ENCODE measurements around the gene SHISA5. TPM values are rescaled to one million over a fixed set of nuclear protein-coding genes. Genes with fewer than 3 reads are reported as not detected.

SHISA5 gene
- total RNA-seq, 1 experiment from 2014 or later = 174 TPM

DNA sequence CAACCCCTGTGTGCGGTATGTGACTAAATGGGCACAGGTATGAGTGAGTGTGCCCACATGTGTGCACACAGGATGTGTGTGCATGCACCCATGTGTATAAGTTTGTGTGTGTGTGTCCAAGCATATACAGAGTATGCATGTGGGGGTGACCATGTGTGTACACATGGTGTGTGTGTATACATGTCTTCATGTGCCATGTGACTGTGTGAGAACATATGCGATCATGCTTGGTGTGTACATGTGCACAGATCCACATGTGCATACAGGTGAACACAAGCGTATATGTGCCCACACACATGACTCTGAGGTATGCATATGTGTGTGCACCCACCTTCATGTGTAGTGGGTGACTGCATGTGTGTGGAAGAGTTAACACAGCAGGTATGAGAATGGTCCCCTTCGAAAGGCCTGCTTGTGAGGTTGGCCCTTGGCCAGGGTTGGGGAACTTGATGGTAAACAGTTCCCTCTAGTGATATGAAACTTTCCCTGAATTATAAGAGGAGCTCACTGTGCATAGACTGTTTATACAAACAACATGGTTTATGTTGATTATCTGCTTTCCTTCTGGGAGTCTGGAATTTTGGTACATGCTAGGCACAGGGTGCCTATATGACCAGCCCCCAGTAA, 42.3 kb upstream of the SHISA5 start:
- Histone ChIP-seq H3K4me1 (ENCODE audit: insufficient read depth, low read length) (no peaks in the 10 kb centered on the region), H3K27ac (ENCODE audit: insufficient read length, low read depth, low read length) (no peak overlapping the region), H2AK5ac (ENCODE audit: insufficient read length, low read length) (no peak overlapping the region), H3K27me3 (ENCODE audit: insufficient read depth, low read length) (no peaks in the 10 kb centered on the region), H3K4ac (ENCODE audit: low read depth, low read length) (no peak overlapping the region), H3K56ac (ENCODE audit: insufficient read length, low read depth, low read length) (no peak overlapping the region), H3T11ph (ENCODE audit: low read length) (no peak overlapping the region), H3K23ac (ENCODE audit: insufficient read length, low read depth, low read length) (no peak overlapping the region), H4K20me1 (ENCODE audit: control insufficient read depth, insufficient read depth, insufficient read length) (no peaks in the 10 kb centered on the region), H3K79me2 (ENCODE audit: insufficient read depth, low read length) (no peaks in the 10 kb centered on the region), H2BK5ac (ENCODE audit: insufficient read length, low read length) (no peak overlapping the region), H3K23me2 (ENCODE audit: insufficient read length, low read depth, low read length, poor library complexity, severe bottlenecking) (no peaks in the 10 kb centered on the region), H3K9ac (ENCODE audit: extremely low read depth, insufficient read length, low read length) (no peak overlapping the region), H4K5ac (ENCODE audit: insufficient read length, low read depth, low read length) (no peak overlapping the region), H2BK120ac (ENCODE audit: low read depth, low read length, poor library complexity, severe bottlenecking) (no peak overlapping the region), H4K91ac (ENCODE audit: insufficient read length, low read depth, low read length) (no peak overlapping the region), H3K18ac (ENCODE audit: insufficient read length, low read depth, low read length) (no peak overlapping the region), H4K8ac (replicated peaks; ENCODE audit: insufficient read length, low read depth, low read length) (no peak overlapping the region), H2BK20ac (ENCODE audit: low read depth, low read length, poor library complexity, severe bottlenecking) (no peak overlapping the region), H3K14ac (ENCODE audit: insufficient read depth, low read length) (no peak overlapping the region), H2AFZ (ENCODE audit: low read length) (no peak overlapping the region), H2BK12ac (ENCODE audit: insufficient read length, low read depth, low read length) (no peak overlapping the region), H2BK15ac (ENCODE audit: low read depth, low read length) (no peak overlapping the region), H3K9me3 (ENCODE audit: control insufficient read depth, low read depth, low read length) (no peaks in the 10 kb centered on the region), H3K4me2 (ENCODE audit: insufficient read depth, insufficient read length, low read length) (no peak overlapping the region), H3K79me1 (ENCODE audit: insufficient read depth, low read depth, low read length, poor library complexity, severe bottlenecking) (no peaks in the 10 kb centered on the region)
- no peaks in the 10 kb centered on the region for H3K9me3 Mint-ChIP-seq
- no peaks in the 10 kb centered on the region for H3K27me3 Mint-ChIP-seq (ENCODE audit: low read depth)
- 0 out of 4 replicates have a peak, but pooled peaks cover 0 to 4% of the 10 kb centered on the region in 2 experiments for H3K4me1 Mint-ChIP-seq
- WGBS (ENCODE audit: extremely low coverage, insufficient read length, low lambda C conversion rate) = no CpG with 5 or more reads among the region's 4 CpGs
- TF ChIP-seq, protein P1, sequence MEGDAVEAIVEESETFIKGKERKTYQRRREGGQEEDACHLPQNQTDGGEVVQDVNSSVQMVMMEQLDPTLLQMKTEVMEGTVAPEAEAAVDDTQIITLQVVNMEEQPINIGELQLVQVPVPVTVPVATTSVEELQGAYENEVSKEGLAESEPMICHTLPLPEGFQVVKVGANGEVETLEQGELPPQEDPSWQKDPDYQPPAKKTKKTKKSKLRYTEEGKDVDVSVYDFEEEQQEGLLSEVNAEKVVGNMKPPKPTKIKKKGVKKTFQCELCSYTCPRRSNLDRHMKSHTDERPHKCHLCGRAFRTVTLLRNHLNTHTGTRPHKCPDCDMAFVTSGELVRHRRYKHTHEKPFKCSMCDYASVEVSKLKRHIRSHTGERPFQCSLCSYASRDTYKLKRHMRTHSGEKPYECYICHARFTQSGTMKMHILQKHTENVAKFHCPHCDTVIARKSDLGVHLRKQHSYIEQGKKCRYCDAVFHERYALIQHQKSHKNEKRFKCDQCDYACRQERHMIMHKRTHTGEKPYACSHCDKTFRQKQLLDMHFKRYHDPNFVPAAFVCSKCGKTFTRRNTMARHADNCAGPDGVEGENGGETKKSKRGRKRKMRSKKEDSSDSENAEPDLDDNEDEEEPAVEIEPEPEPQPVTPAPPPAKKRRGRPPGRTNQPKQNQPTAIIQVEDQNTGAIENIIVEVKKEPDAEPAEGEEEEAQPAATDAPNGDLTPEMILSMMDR (conservative IDR thresholded peaks at IDR 0.05) = no peak
- peaks cover 21 to 74% (median 48%) of the 10 kb centered on the region in 3 experiments for H3K36me3 Mint-ChIP-seq (ENCODE audit: insufficient read depth in 1 of 3, low read depth in 3 of 3)
- H3K27ac Mint-ChIP-seq = no peak overlapping the region
- H3K4me3 Mint-ChIP-seq = no peak overlapping the region
- DNase-seq = no peak

All from H9 (cell line).